MG63 (cell line): ENCODE results near the gene ZNRF1. TPM values are rescaled to one million over a fixed set of nuclear protein-coding genes. Genes with fewer than 3 reads are reported as not detected.
"Not testable (repeated sequence)": the region's sequence is repeated elsewhere in the genome, so short reads cannot be mapped to it uniquely, and the experiment has no call there.

ENCODE experiments used
- DNase-seq: peaks from one replicate; pipeline ENCODE4 v3.0.0-alpha.2; 2020
- H3K27me3 ChIP-seq: fragments of 250-450 bp; sonication (Bioruptor Pico); 2 replicates; pipeline ENCODE4 v1.5.1; 2020; ENCODE audit warnings: mild to moderate bottlenecking, moderate library complexity
- H3K36me3 ChIP-seq: fragments of 250-450 bp; sonication (Bioruptor Pico); 2 replicates; pipeline ENCODE4 v1.5.1; 2020; ENCODE audit warnings: mild to moderate bottlenecking, moderate library complexity
- H3K4me3 ChIP-seq: fragments of 250-450 bp; sonication (Bioruptor Pico); 2 replicates; pipeline ENCODE4 v1.5.1; 2020; ENCODE audit warnings: mild to moderate bottlenecking, moderate library complexity
- H3K9me3 ChIP-seq: fragments of 250-450 bp; sonication (Bioruptor Pico); 2 replicates; pipeline ENCODE4 v1.5.1; 2020; ENCODE audit warnings: mild to moderate bottlenecking, moderate library complexity
- total RNA-seq: library from RNA; depleted of rRNA; stranded (reverse); fragments of >200 nt; shearing (Covaris generic); gene quantifications from 2 replicates; pipeline ENCODE4 v1.2.3, GENCODE V29; 2014; ENCODE audit warnings: low replicate concordance

The ZNRF1 gene
- total RNA-seq, 1 experiment from 2014 or later = 8.2 TPM

DNA sequence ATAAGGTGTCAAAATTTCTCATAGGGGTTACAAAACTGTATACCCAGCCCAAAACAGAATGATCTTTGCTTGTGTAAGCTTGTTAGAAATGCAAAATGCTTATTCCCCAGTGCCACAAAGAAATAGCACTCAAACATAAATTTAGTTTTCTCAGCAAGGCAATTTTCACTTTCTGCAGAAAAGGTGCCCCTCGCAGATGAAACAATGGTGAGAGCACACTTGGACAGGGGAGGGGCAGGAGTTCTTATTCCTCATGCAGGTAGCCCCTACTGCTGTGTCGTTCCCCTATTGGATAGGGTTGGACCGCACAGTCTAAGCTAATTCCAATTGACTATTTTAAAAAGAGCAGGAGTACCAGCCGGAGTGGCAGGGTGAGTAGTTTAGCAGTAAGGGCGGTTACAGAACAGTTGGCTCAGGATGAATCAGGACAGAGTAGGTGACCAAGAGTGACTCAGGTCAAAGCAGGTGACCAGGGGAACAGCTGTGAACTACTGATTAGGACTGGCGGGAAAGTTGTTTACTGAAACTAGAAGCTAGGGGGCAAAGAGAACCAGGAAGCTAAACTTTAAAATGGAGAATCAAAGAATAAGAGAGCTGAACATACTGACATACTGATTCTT lies 123.2 kb downstream of the ZNRF1 start:
- no peaks in the 10 kb centered on the region for H3K36me3 ChIP-seq
- DNase-seq = no peak

DNA sequence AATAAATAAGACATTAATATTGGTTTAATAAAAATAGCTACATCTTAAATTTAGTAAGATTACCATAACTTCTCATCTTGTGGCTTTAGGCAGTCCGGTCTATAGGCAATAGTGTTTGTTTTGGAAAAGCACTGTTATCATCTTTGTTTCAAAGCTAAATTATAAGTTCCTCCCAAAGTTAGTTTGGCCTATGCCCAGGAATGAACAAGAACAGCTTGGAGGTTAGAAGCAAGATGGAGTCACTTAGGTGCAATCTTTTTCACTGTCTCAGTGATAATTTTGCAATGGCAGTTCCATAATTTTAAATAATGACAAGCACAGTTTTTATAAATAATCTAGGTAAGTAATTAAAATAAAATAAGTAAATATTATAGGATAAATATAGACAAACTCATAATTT lies 123.8 kb downstream of the ZNRF1 start:
- H3K27me3 ChIP-seq = no peaks in the 10 kb centered on the region
- no peak for DNase-seq
- H3K9me3 ChIP-seq = 0 out of 2 replicates have a peak, but pooled peaks cover 2% of the 10 kb centered on the region
- no peaks in the 10 kb centered on the region for H3K36me3 ChIP-seq
- H3K4me3 ChIP-seq = no peak overlapping the region

More for the DNA sequence above, 123.2 kb downstream of the ZNRF1 start:
- 0 out of 2 replicates have a peak, but pooled peaks cover 2% of the 10 kb centered on the region for H3K9me3 ChIP-seq
- no peaks in the 10 kb centered on the region for H3K27me3 ChIP-seq
- no peak overlapping the region for H3K4me3 ChIP-seq

DNA sequence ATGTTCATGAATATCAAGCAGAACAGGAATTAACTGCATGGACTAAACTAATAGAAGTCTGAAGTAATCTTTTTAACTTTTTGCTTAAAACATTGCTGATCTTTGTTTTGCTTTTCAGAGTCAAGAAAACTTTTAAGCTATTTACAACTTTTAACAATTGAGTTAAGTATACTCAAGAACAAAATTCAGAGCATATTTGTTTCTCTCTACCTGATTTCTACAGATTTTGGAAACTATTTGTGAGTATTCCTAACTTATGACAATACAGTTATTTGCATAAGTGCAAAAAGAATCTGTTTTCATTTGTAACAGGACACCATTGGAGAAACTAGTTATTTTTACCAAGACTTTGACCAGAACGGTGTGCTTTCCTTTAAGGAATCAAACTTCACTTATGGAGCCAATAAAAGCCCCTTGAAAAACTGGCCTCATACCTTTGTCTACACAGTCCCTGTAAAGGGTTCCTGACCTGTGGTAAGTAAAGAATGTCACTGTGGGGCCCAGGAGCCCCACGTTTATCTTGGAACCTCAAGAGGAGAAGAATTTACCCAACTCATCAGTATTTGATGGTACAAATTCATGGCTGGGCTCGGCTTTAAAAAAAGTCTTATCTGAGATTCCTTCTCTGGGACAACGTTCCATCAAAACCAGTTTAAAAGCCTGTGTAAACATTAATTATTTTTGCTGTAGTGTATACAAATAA lies 129.0 kb downstream of the ZNRF1 start:
- no peak for DNase-seq
- Histone ChIP-seq H3K27me3 (no peaks in the 10 kb centered on the region), H3K36me3 (no peaks in the 10 kb centered on the region), H3K4me3 (no peak overlapping the region), H3K9me3 (peaks cover 5% of the 10 kb centered on the region; the same call in 1 of the 2 replicates)

DNA sequence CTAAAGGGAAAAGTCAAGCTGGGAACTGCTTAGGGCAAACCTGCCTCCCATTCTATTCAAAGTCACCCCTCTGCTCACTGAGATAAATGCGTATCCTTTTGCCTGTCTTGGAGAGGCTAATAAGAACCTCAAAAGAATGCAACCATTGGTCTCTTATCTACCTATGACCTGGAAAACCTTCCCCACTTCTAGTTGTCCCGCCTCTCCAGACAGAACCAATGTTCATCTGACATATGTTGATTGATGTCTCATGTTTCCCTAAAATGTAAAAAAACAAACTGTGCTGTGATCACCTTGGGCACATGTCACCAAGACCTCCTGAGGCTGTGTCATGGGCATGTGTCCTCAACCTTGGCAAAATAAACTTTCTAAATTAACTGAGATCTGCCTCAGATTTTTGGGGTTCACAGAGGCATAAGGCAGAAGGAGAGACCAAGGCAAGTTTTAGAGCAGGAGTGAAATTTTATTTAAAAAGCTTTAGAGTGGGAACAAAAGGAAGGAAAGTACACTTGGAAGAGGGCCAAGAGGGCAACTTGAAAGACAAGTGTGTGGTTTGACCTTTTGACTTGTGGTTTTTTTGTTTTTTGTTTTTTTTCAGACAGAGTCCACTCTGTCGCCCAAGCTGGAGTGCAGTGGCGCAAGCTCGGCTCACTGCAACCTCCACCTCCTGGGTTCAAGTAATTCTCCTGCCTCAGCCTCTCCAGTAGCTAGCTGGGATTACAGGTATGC lies 130.8 kb downstream of the ZNRF1 start:
- not testable (repeated sequence) for H3K27me3 ChIP-seq, H3K4me3 ChIP-seq, H3K9me3 ChIP-seq, H3K36me3 ChIP-seq, DNase-seq

DNA sequence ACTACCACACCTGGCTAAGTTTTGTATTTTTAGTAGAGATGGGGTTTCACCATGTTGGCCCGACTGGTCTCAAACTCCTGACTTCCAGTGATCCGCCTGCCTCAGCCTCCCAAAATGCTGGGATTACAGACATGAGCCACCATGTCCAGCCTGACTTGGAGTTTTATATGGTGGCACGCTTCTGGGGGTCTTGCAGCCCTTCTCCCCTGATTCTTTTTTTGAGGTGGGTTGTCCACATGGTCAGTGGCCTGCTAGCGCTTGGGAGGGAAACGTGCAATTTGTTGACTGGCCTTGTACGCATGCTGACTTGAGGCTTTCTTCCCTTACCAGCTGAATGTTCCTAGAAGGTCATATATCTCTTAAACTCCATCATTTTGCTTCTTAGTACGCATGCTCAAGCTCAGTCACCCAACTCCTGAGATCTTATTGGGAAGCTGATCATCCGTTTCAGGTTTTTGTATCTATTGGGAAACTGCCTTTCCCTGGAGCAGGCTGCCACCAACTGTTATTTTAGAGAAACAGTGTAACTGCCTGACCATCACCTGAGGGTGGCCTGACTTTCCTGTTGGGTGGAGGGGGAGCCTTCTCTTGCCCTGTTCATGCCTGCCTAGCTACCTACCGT lies 131.4 kb downstream of the ZNRF1 start:
- no peaks in the 10 kb centered on the region for H3K36me3 ChIP-seq
- DNase-seq = no peak

DNA sequence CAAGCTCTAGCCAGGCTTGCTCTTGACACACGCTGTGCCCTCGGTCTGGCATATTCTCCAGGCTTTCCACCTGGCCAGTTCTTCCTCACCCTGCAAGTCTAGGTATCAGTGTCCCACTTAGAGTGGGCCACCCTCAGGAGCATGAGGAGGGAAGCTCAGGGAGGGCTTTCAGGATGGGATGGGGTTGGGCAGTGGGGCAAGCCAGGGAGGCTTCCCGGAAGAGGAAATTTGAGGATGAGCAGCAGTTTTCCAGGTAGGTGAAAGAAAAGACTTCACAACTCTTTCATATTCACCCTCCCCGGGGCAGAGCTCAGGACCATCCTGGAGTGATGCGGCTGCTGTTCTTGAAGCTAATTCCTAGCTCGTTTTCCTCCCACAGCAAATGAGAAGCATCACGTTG lies 132.3 kb downstream of the ZNRF1 start:
- Histone ChIP-seq H3K4me3 (no peak overlapping the region), H3K9me3 (peaks cover 5% of the 10 kb centered on the region; the same call in 1 of the 2 replicates), H3K36me3 (no peaks in the 10 kb centered on the region), H3K27me3 (no peaks in the 10 kb centered on the region)
- no peak for DNase-seq

More for the DNA sequence above, 131.4 kb downstream of the ZNRF1 start:
- H3K4me3 ChIP-seq = no peak overlapping the region
- no peaks in the 10 kb centered on the region for H3K27me3 ChIP-seq
- peaks cover 5% of the 10 kb centered on the region; the same call in 1 of the 2 replicates for H3K9me3 ChIP-seq

DNA sequence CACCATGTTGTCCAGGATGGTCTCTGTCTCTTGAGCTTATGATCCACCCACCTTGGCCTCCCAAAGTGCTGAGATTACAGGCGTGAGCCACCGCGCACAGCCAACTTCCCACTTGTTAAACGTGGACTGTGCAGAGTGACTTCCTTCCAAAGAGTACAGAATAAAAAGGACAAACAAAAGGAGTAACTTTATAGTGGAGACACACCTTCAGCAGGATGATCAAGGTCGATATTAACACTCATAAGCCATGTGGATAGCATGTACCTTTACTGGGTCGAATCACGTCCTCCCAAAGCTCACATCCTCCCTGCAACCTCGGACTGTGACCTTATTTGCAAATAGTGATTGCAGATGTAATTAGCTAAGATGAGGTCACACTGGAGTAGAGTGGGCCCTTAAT lies 139.4 kb downstream of the ZNRF1 start:
- Histone ChIP-seq H3K4me3 (no peak overlapping the region), H3K27me3 (no peaks in the 10 kb centered on the region), H3K36me3 (no peaks in the 10 kb centered on the region), H3K9me3 (no peaks in the 10 kb centered on the region)
- DNase-seq = no peak

DNA sequence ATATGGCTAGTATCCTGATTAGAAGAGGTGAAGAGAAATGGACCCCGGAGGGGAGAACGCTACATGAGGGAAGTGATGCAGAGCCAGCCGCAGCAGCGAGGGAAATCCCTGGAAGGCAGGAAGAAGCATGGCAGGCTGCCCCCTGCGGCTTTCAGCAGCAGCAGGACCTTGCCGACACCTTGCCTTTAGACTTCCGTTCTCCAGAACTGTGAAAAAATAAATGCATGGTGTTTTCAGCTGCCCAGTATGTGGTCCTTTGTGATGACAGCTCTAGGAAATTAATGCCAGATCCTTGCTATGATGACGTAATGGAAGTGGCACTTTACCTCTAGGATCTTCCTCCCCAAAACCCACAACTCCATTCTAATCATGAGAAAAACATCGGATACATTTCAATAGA lies 139.8 kb downstream of the ZNRF1 start:
- Histone ChIP-seq H3K9me3 (no peaks in the 10 kb centered on the region), H3K36me3 (no peaks in the 10 kb centered on the region), H3K4me3 (no peak overlapping the region), H3K27me3 (no peaks in the 10 kb centered on the region)
- no peak for DNase-seq

DNA sequence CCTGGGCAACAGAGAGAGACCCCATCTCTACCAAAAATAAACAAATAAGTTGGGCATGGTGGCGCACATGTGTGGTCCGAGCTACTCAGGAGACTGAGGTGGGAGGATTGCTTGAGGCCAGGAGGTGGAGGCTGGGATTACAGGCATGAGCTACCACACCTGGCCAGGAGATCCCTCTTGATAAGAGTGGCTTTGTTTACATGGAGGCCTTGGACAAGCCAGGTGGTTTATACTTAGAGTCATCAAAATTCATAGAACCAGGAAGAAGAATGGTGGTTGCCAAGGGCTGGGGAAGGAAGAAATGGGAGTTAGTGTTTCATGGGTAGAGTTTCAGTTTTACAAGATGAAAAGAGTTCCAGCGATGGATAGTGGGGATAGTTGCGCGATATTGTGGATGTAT lies 140.7 kb downstream of the ZNRF1 start:
- DNase-seq = no peak
- H3K4me3 ChIP-seq = no peak overlapping the region
- no peaks in the 10 kb centered on the region for H3K36me3 ChIP-seq
- no peaks in the 10 kb centered on the region for H3K27me3 ChIP-seq
- no peaks in the 10 kb centered on the region for H3K9me3 ChIP-seq

DNA sequence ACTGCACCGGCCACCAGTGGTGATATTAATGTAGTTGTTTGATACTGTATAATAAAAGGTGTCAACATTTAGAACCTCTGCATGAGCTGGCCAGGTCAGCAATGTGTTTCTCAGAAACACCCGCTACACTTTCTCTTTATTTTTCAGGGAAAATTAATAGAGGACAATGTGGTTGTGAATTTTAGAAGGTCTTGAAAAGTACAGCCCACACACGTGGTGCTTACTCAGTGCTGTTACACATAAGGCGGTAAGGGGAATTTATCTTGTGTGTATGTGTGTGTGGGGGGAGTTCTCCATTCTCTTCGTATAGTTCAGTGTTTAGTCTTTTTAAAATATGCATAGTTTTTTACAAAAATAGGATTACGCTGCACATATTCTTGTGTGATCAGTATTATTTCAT lies 145.1 kb downstream of the ZNRF1 start:
- Histone ChIP-seq H3K27me3 (no peaks in the 10 kb centered on the region), H3K9me3 (no peaks in the 10 kb centered on the region), H3K36me3 (no peaks in the 10 kb centered on the region), H3K4me3 (no peak overlapping the region)
- no peak for DNase-seq

DNA sequence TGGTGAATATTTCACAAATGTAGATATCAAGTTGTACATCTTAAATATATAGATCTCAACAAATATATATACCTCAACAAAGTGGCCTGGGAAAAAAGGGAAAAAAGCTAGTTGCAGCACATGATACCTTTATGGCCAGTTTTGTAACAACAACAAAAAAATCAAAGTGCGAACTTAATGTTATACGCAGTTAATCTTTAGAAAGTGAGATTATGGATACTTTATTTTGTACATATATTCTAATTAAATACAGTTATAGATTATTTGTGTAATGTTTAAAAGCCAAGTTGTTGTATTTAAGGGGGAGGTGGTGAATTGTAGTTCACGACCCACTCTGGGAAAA lies 149.1 kb downstream of the ZNRF1 start:
- Histone ChIP-seq H3K36me3 (no peaks in the 10 kb centered on the region; the same call in 1 of the 2 replicates), H3K9me3 (peaks cover 8% of the 10 kb centered on the region), H3K27me3 (no peaks in the 10 kb centered on the region), H3K4me3 (peak overlapping the region; percentile 99)
- no peak for DNase-seq

DNA sequence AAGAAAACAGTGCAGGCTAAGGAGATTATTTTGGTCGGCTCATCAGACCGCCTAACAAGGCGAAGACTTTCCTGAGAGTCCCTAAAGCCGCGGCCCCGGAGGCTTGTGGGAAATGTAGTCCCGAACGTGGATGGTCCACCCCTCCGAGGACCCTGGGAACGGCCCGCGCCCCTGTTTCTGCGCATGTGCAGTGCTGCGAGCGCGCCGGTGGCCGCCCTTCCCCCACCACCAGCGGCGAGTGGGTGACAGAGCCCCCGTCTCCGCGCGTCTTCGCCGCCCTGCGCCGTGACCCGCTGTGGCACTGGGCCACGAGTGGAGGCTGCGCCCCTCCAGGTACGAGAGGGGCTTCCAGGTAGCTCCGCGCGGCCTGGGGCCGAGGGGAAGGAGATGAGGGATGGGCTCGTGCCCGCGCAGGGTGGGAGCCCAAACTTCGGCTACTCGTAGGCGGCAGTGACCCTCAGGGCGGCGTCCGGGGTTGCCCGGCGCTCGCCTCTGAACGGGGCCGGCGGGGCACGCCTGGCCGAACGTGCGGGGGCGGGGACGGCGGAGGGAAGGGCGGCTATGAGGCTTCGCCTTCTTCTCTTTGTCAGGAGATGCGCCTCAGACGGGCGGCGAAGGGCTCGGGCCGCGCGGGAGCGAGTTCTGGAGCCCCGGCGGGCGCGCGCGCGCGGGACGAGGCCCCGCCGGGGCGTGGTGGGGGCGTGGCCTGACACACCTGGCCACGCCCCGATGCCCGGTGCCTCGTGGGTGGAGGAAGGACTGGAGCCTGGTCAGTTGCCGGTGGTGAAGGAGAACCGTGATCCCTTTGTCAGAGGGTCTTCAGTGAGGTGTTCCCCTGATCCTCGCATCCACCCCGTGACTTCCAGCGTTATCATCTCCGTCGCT lies 149.7 kb downstream of the ZNRF1 start, which contains the start of gene ZFP1:
Gene ZFP1 (plus strand): TSS at position 214 of the 885 bp plus-strand sequence. CDS start 4,428 bp downstream, outside the sequence.
- no peaks in the 10 kb centered on the region; the same call in none of the 2 replicates for H3K36me3 ChIP-seq

DNA sequence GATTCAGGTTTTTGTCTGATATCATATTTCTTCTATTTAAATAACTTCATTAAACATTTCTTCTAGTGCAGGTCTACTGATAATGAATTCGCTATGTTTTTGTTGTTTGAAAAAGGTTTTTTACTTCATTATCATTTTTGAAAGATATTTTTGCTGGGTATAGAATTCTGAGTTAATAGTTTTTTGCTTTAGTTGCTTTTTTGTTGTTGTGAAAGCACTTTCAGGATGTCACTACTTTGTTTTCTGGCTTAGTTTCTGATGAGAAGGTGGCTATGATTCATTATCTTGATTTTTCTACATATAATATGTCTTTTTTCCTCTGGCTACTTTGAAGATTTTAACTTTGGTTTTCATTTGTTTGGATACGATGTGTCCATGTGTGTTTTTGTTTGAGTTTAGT lies 153.0 kb downstream of the ZNRF1 start:
- no peak overlapping the region for H3K4me3 ChIP-seq
- no peak for DNase-seq
- H3K9me3 ChIP-seq = peaks cover 8% of the 10 kb centered on the region
- no peaks in the 10 kb centered on the region for H3K27me3 ChIP-seq
- H3K36me3 ChIP-seq = peaks cover 5% of the 10 kb centered on the region

More for the DNA sequence above, 149.7 kb downstream of the ZNRF1 start, which contains the start of gene ZFP1:
- peak; percentile 88 for DNase-seq
- peak within 1 kb of the TSS; percentile 99 for H3K4me3 ChIP-seq
- H3K9me3 ChIP-seq = peaks cover 8% of the 10 kb centered on the region
- H3K27me3 ChIP-seq = no peaks in the 10 kb centered on the region

DNA sequence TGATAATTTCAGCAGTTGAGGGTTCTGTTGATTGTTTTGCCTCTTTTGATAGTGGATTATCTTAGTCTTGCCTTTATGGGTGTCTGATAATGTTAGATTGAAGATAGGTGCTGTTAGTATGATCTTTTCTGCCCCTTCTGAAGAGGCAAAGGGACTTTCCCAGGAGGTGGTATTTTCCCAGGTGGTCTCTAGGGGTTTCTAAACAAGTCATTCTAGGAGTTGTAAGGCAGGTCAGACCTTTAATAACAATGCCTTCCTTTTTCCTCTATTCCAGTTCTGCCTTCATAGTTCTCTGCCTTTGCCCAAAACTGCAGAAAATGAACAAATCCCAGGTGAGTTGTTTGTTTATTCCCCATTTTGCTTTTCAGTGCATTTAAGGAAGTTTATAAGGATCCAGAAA lies 153.8 kb downstream of the ZNRF1 start:
- H3K36me3 ChIP-seq = peaks cover 5% of the 10 kb centered on the region
- DNase-seq = no peak
- H3K9me3 ChIP-seq = peaks cover 8% of the 10 kb centered on the region
- no peaks in the 10 kb centered on the region for H3K27me3 ChIP-seq
- H3K4me3 ChIP-seq = no peak overlapping the region

DNA sequence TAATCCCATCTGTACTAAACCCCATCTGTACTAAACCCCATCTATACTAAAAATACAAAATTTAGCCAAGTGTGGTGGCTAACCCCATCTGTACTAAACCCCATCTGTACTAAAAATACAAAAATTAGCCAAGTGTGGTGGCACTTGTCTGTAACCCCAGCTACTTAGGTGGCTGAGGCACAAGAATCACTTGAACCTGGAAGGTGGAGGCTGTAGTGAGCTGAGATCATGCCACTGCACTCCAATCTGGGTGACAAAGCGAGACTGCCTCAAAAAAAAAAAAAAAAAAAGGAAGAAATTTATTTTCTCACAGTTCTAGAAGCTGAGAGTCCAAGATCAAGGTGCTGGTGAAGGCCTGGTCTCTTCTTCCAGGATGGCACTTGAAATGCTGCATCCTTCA lies 161.6 kb downstream of the ZNRF1 start:
- no peak overlapping the region for H3K4me3 ChIP-seq
- no peaks in the 10 kb centered on the region for H3K9me3 ChIP-seq
- H3K27me3 ChIP-seq = no peaks in the 10 kb centered on the region
- peaks cover 2% of the 10 kb centered on the region; the same call in 1 of the 2 replicates for H3K36me3 ChIP-seq
- DNase-seq = no peak
